Fibroblast of pulmonary artery (primary cell): ENCODE results near the gene LARGE2.
A peak's percentile ranks its signal among the peaks of the same experiment; 100 is the strongest.

Experiments
- DNase-seq: peaks from one replicate; pipeline ENCODE4 v3.0.0-alpha.2; 2010; ENCODE audit warnings: low read depth
- H3K4me3 ChIP-seq: replicated peaks from 2 replicates; pipeline ENCODE4 v1.5.1; 2011; ENCODE audit warnings: low read depth, mild to moderate bottlenecking, control low read depth, low read length, moderate library complexity
- TF ChIP-seq, protein P1 (sequence below): IDR thresholded peaks from 2 replicates; pipeline ENCODE4 v1.5.1; 2011; ENCODE audit warnings: mild to moderate bottlenecking, control low read depth, low read length, inconsistent platforms; ENCODE audit errors: missing control alignments

LARGE2 gene

DNA sequence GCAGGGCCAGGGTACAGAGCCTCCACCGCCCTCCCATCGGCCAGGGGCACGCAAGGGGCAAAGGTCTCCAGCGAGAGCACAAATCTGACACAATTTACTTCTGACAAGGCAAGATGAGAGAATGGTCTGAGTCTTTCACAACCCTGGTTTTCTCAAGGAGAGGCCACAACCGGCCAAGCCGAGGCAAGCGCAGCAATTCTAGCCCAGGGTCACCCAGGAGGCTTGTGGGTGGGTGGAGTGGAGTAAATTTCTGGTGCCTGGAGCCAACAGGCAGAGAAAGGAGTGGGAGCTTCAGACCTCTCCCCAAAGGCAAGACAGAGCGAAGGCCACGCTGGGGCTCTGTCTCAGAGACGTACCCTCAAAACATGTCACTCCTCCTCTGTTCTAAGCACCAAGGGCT is 9.3 kb downstream of the LARGE2 start:
- no peak overlapping the region for H3K4me3 ChIP-seq

DNA sequence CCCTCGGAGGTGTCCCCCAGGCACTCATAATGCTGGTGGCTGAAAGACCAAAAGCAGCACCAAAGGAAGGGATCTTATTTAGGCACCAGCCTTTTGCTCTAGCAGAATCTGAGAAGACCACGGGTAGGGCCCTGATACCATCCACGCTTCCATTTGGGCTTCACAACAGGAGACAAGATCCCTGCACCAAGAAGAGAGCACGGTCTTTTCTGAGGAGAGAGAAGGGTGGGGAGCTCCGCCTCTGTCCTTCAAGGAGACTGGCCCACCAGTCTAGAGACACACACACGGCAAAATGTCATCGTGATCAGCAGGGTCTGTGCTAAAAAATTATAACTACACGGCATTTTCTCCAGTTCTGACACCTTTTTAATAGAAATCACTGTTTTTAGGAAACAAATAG is 9.8 kb downstream of the LARGE2 start:
- TF ChIP-seq, protein P1, sequence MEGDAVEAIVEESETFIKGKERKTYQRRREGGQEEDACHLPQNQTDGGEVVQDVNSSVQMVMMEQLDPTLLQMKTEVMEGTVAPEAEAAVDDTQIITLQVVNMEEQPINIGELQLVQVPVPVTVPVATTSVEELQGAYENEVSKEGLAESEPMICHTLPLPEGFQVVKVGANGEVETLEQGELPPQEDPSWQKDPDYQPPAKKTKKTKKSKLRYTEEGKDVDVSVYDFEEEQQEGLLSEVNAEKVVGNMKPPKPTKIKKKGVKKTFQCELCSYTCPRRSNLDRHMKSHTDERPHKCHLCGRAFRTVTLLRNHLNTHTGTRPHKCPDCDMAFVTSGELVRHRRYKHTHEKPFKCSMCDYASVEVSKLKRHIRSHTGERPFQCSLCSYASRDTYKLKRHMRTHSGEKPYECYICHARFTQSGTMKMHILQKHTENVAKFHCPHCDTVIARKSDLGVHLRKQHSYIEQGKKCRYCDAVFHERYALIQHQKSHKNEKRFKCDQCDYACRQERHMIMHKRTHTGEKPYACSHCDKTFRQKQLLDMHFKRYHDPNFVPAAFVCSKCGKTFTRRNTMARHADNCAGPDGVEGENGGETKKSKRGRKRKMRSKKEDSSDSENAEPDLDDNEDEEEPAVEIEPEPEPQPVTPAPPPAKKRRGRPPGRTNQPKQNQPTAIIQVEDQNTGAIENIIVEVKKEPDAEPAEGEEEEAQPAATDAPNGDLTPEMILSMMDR = no peak
- no peak overlapping the region for H3K4me3 ChIP-seq
- no peak for DNase-seq

More for the DNA sequence above, 9.3 kb downstream of the LARGE2 start:
- TF ChIP-seq, protein P1 = no peak
- no peak for DNase-seq

DNA sequence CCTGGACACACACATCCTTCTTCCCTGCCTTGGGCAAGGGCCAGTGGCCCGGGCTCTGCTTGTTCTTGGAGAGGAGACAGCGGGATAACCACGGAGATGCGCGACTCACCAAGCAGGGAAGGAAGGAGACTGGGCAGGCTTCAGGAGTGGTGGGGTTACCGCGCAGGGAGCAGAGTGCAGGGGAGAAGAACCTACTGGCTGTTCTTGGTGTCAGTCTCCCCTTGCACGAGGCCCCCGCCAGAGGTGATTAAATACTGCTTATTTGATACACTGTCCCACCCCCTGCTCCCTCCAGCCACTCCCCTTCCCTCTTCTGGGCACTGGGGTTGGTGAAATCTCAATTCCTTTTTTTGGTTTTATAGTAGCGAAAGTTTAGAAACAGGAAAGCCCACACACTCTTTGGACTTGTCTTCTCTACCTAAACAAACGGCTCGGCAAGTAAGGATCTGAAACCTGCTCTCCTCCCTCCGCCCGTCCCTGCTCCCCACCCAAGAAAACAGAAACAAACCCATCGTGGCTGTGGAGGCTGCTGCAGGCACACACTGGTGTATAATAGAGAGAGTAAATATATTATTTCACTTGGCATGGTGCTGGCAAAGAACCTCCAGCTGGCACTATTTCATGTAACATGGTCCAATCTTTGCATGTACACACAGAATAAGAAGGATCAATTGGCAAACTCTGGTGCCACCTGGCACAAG is 10.8 kb downstream of the LARGE2 start:
- no peak overlapping the region for H3K4me3 ChIP-seq
- TF ChIP-seq, protein P1 = no peak
- DNase-seq = peak; percentile 13

DNA sequence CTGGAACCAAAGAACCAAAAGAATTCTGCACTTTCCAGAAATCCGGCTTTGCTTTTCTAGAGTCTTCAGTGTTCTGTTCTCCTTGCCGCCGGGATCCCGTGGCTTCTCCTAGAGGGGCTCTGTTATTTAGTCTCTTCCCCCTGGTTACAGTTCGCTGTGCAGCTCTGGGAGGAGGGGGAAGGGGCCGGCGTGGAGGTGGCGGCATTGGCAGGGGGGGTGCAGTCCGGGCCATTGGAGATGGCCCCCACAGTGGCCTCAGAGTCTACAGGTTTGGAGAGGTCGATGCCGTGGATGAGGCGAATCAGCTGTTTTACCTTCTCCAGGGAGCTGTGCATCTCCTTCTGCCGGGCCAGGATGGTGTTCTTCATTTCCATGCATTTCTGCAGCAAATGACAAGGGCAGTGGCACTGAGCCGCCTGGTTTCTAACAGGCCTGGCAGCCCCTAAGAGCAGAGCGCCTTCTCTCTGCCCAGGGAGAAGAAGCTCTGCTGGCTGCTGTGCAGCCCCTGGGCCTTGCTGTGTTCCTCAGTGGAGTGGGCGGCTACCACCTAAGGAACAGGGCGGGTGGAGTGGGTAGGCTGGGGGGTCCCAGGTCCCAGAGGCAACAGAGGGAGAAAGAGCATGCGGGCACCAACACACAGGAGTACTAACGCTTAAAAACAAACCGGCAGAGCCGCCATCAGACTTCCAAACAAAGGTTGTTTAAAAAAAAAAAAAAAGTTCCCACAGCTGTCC is 11.6 kb downstream of the LARGE2 start:
- TF ChIP-seq, protein P1 = no peak
- DNase-seq = no peak
- no peak overlapping the region for H3K4me3 ChIP-seq

DNA sequence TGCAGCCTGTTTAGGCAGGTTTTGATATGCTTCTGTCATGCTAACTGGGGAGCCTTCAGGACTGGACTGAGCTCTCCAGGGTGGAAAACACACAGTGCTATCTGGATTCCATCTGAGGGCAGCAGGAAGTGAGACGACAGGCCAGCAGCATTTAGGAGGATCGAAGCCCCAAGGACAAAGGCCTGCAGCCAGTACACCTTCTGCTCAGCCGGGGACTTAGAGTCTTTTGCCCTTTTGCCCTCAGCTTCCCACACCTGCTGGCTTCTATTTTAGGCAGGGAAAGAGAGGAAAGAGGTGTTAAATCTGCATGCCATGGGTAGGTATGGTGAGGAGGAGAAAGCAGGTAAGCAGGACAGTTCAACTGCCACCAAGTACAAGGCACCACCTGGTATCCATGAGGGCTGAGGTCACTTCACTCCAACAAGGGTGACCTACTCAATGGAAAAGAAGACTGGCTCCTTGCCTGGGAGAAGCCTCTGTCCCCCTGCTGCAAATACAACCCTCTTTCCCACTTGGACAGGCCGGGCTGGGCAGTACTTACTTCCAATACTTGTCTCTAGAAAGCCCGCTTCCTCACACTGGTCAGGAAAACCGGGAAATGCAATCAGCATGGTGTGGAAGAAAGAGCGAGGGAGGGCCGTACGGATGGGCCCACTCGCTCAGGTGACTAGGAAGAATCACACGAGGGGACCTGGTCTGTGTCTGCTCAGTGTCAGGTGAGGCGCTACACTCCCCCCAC is 12.3 kb downstream of the LARGE2 start:
- H3K4me3 ChIP-seq = no peak overlapping the region
- no peak for DNase-seq
- TF ChIP-seq, protein P1 = no peak

DNA sequence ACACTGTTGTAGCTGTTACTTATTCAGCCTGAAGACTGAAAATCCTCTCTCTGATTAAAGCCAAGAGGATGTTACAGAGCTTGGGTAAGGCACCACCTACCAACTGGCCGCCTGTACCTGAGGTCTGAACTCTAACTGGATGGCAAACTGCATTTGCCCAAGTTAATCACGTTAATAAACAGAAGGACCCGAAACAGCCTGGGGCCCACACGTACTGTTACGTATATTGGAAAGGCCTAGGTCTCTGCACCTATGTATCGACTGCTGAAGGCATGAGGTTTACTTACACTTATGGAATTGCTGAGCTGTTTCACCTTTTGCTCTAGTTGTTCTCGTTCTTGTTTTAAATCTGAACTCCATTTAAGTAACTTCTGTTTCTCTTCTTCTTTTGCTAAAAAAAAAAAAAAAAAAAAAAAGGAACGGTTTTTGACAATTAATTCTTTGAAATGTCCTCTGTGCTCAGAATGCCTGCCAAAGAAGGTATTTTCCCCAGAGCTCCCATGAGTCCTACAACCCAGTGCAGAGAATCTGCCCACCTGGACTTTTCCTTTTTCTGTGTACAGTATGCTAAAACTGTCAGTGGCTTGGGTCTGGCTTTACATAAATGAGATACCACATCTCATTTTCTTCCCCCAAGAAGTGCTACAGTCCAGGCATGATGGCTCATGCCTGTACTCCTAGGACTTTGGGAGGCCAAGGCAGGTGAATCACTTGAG is 13.1 kb downstream of the LARGE2 start:
- DNase-seq = no peak
- TF ChIP-seq, protein P1 = no peak

More for the DNA sequence above, 13.1 kb downstream of the LARGE2 start:
- H3K4me3 ChIP-seq = no peak overlapping the region
